DOHH2 (cell line): ENCODE measurements around the gene FBXO28.

ENCODE experiments used
- H3F3A ChIP-seq: fragments of 200-600 bp; sonication (generic), shearing (Covaris generic); 2 replicates; pipeline ENCODE4 v1.6.0; 2016; ENCODE audit warnings: antibody characterized with exemption, mild to moderate bottlenecking; ENCODE audit not compliant: control insufficient read depth, insufficient read depth
- H3K27ac ChIP-seq: fragments of 200-600 bp; sonication (generic); 2 replicates; pipeline ENCODE4 v1.5.1; 2014; ENCODE audit warnings: low read depth, mild to moderate bottlenecking, low read length, moderate library complexity
- H3K27me3 ChIP-seq: fragments of 200-600 bp; sonication (generic); 2 replicates; pipeline ENCODE4 v1.6.1; 2014; ENCODE audit warnings: mild to moderate bottlenecking, low read length, mixed read lengths; ENCODE audit not compliant: control insufficient read depth
- H3K36me3 ChIP-seq: fragments of 200-600 bp; sonication (generic); 2 replicates; pipeline ENCODE4 v1.6.1; 2014; ENCODE audit warnings: mild to moderate bottlenecking, low read length, moderate library complexity, mixed read lengths; ENCODE audit not compliant: control insufficient read depth
- H3K4me1 ChIP-seq: fragments of 200-600 bp; sonication (generic); 2 replicates; pipeline ENCODE4 v1.6.1; 2014; ENCODE audit warnings: mild to moderate bottlenecking, low read length, mixed read lengths; ENCODE audit not compliant: control insufficient read depth
- H3K4me2 ChIP-seq: fragments of 200-600 bp; sonication (generic); 2 replicates; pipeline ENCODE4 v1.6.0; 2014; ENCODE audit warnings: mild to moderate bottlenecking, low read length, moderate library complexity
- H3K4me3 ChIP-seq: fragments of 200-600 bp; sonication (generic); 2 replicates; pipeline ENCODE4 v1.5.1; 2014; ENCODE audit warnings: mild to moderate bottlenecking, low read length, mixed read lengths
- H3K79me2 ChIP-seq: fragments of 200-600 bp; sonication (generic); 2 replicates; pipeline ENCODE4 v1.6.1; 2014; ENCODE audit warnings: mild to moderate bottlenecking, low read length, mixed read lengths; ENCODE audit not compliant: control insufficient read depth
- H3K9me2 ChIP-seq: fragments of 200-600 bp; sonication (generic); replicated peaks from 2 replicates; pipeline ENCODE4 v1.6.1; 2014; ENCODE audit warnings: mild to moderate bottlenecking, low read length, mixed read lengths; ENCODE audit not compliant: control insufficient read depth
- H3K9me3 ChIP-seq: fragments of 200-600 bp; sonication (generic); 2 replicates; pipeline ENCODE4 v1.6.1; 2014; ENCODE audit warnings: antibody characterized with exemption, low read length, mixed read lengths; ENCODE audit not compliant: control insufficient read depth, insufficient read depth
- H4K20me1 ChIP-seq: fragments of 200-600 bp; sonication (generic); 2 replicates; pipeline ENCODE4 v1.6.0; 2014; ENCODE audit warnings: low read depth, mild to moderate bottlenecking, antibody characterized with exemption, low read length, moderate library complexity; ENCODE audit not compliant: control insufficient read depth, insufficient read depth
- EZH2phosphoT487 ChIP-seq: fragments of 200-600 bp; sonication (generic); IDR thresholded peaks from 2 replicates; pipeline ENCODE4 v1.6.1; 2017; ENCODE audit warnings: borderline replicate concordance, mild to moderate bottlenecking, antibody characterized with exemption, low read length, moderate library complexity, mixed read lengths
- TF ChIP-seq, protein P1 (sequence below): fragments of 200-600 bp; sonication (generic); IDR thresholded peaks from one replicate; pipeline ENCODE4 v1.5.1; 2014; ENCODE audit warnings: antibody characterized with exemption, mild to moderate bottlenecking, low read depth, low read length; ENCODE audit not compliant: poor library complexity, severe bottlenecking

FBXO28 gene

DNA sequence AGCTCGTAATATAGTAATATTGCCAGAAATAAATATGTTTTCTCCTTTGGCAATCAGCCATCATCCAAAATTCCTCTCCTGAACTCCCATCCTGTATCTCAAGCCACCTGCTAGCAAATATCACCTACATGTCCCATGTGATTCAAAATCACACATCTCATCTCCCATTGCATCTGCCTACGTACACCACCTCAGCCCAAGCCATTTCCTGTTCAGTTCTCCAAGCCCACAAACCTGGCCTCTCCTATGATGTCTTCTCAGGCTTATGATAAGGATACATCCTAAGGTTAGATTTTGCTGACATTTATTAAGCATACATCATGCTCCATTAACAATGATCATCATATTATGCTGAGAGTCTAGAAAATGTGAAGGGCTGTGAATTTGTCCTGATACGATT is 37.2 kb downstream of the FBXO28 start:
- H3K9me3 ChIP-seq: no peaks in the 10 kb centered on the region
- no peaks in the 10 kb centered on the region for H4K20me1 ChIP-seq
- H3K79me2 ChIP-seq: no peaks in the 10 kb centered on the region
- H3K27me3 ChIP-seq: no peaks in the 10 kb centered on the region
- H3K9me2 ChIP-seq: no peaks in the 10 kb centered on the region
- no peak overlapping the region for H3K27ac ChIP-seq
- peaks cover 12% of the 10 kb centered on the region; the same call in 1 of the 2 replicates for H3K4me1 ChIP-seq
- no peak overlapping the region for H3K4me3 ChIP-seq
- H3F3A ChIP-seq: peaks cover 4% of the 10 kb centered on the region; the same call in 1 of the 2 replicates
- H3K36me3 ChIP-seq: peaks cover 22% of the 10 kb centered on the region
- no peak overlapping the region for H3K4me2 ChIP-seq
- no peak for TF ChIP-seq EZH2phosphoT487
- TF ChIP-seq, protein P1, sequence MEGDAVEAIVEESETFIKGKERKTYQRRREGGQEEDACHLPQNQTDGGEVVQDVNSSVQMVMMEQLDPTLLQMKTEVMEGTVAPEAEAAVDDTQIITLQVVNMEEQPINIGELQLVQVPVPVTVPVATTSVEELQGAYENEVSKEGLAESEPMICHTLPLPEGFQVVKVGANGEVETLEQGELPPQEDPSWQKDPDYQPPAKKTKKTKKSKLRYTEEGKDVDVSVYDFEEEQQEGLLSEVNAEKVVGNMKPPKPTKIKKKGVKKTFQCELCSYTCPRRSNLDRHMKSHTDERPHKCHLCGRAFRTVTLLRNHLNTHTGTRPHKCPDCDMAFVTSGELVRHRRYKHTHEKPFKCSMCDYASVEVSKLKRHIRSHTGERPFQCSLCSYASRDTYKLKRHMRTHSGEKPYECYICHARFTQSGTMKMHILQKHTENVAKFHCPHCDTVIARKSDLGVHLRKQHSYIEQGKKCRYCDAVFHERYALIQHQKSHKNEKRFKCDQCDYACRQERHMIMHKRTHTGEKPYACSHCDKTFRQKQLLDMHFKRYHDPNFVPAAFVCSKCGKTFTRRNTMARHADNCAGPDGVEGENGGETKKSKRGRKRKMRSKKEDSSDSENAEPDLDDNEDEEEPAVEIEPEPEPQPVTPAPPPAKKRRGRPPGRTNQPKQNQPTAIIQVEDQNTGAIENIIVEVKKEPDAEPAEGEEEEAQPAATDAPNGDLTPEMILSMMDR: no peak

GRCh38 chr1:224157316-224157715 is 43.4 kb downstream of the FBXO28 start:
- no peak overlapping the region for H3K27ac ChIP-seq
- TF ChIP-seq, protein P1: no peak
- TF ChIP-seq EZH2phosphoT487: no peak
- no peak overlapping the region for H3K4me2 ChIP-seq
- H3K4me1 ChIP-seq: no peaks in the 10 kb centered on the region
- H3K9me3 ChIP-seq: no peaks in the 10 kb centered on the region
- H3K4me3 ChIP-seq: no peak overlapping the region
- H4K20me1 ChIP-seq: no peaks in the 10 kb centered on the region
- no peaks in the 10 kb centered on the region; the same call in 1 of the 2 replicates for H3F3A ChIP-seq
- no peaks in the 10 kb centered on the region for H3K27me3 ChIP-seq
- no peaks in the 10 kb centered on the region for H3K79me2 ChIP-seq
- H3K36me3 ChIP-seq: peaks cover 50% of the 10 kb centered on the region
- H3K9me2 ChIP-seq: no peaks in the 10 kb centered on the region

DNA sequence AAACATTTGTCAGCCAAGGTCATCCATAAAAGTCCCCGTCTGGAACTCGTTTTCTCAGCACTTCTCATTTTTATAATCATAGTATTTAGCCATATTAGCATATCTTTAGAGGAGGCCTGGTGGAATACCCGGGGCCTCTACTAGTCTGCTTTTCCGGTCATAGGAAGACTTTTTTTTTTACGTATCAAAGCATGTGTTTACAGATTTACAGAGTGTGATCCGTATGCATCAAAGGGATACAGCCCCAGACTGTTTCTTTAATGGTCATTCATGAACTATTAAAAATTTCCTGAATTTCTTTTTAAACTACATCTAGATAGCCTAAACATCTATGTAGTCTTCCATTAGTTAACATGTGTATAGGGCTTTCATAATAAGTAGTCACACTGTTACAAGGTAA is 45.6 kb downstream of the FBXO28 start:
- H3K27me3 ChIP-seq: no peaks in the 10 kb centered on the region
- TF ChIP-seq, protein P1: no peak
- no peak for TF ChIP-seq EZH2phosphoT487
- H4K20me1 ChIP-seq: no peaks in the 10 kb centered on the region
- H3K4me1 ChIP-seq: no peaks in the 10 kb centered on the region
- H3K4me2 ChIP-seq: no peak overlapping the region
- H3K79me2 ChIP-seq: no peaks in the 10 kb centered on the region
- H3K36me3 ChIP-seq: peaks cover 39% of the 10 kb centered on the region
- no peak overlapping the region for H3K27ac ChIP-seq
- H3F3A ChIP-seq: peaks cover 11% of the 10 kb centered on the region
- H3K9me3 ChIP-seq: no peaks in the 10 kb centered on the region
- no peaks in the 10 kb centered on the region for H3K9me2 ChIP-seq
- no peak overlapping the region for H3K4me3 ChIP-seq

DNA sequence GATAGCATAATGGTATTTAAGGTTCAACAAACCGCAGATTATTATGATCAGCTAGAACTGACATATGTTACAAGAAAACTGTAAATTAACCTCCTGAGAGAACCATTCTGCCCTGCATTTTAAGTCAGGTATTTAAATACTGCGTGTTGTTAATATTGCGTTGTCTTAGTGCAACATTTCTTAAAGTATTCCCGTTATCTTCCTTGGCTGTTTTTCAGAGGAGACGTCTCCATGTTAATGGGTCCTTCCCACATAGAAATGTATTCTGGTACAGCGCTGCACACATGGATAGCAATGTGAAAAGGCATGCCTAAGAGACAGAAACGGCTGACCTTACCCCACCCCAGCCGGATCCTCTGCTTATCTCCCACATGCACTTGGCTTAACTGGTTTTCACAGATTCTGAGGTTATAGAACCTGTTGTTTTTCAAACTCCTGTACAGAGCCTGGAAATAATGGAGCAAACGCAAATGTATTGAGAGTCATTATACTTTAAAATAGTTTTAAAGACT is 46.3 kb downstream of the FBXO28 start:
- Histone ChIP-seq H3K4me2 (no peak overlapping the region), H3F3A (peaks cover 13% of the 10 kb centered on the region), H3K27me3 (no peaks in the 10 kb centered on the region), H3K27ac (no peak overlapping the region), H3K79me2 (no peaks in the 10 kb centered on the region), H3K9me3 (no peaks in the 10 kb centered on the region), H3K4me1 (no peaks in the 10 kb centered on the region), H3K36me3 (peaks cover 39% of the 10 kb centered on the region), H4K20me1 (no peaks in the 10 kb centered on the region), H3K4me3 (no peak overlapping the region), H3K9me2 (no peaks in the 10 kb centered on the region)
- TF ChIP-seq, protein P1: no peak
- no peak for TF ChIP-seq EZH2phosphoT487
